Naive thymus-derived CD4-positive, alpha-beta T cell (primary cell): ENCODE data around the gene CHMP4B. TPM values are rescaled to one million over a fixed set of nuclear protein-coding genes. Genes with fewer than 3 reads are reported as not detected.

ENCODE experiments used
- ATAC-seq: fragments of 150-1000 bp; cut with Tn5 transposase; 2 replicates; pipeline ENCODE4 v1.10.0; 2021; ENCODE audit warnings: mild to moderate bottlenecking, moderate library complexity
- CTCF ChIA-PET: fragments of 350-600 bp; sonication (Branson Sonifier 250); formaldehyde crosslinking; loops from one replicate; lab custom pipeline; 2021; ENCODE audit warnings: antibody characterized with exemption; lab: Charles Lee
- POLR2A ChIA-PET: fragments of 350-600 bp; sonication (Branson Sonifier 250); formaldehyde crosslinking; loops from one replicate; lab custom pipeline; 2021; ENCODE audit warnings: antibody characterized with exemption, inconsistent platforms; lab: Charles Lee
- DNase-seq, 9 donors: peaks; one replicate each; pipeline versions ENCODE4 v3.0.0 to v3.0.0-alpha.2; 2020 to 2022; ENCODE audit warnings: mixed read lengths in 1 of 9
- H3K27ac ChIP-seq: one replicate; pipeline ENCODE4 v1.7.0; 2013; ENCODE audit warnings: mild to moderate bottlenecking, low read depth, low read length, moderate library complexity
- H3K27me3 ChIP-seq, 2 donors: one replicate each; pipeline ENCODE4 v1.7.0; 2013; ENCODE audit warnings: low read length in 2 of 2, mild to moderate bottlenecking in 2 of 2, moderate library complexity in 2 of 2; ENCODE audit not compliant: control insufficient read depth in 2 of 2, insufficient read depth in 2 of 2
- H3K36me3 ChIP-seq, 3 experiments: 1 replicate in 2 of 3; 2 replicates in 1 of 3; pipeline ENCODE4 v1.7.0; 2013; ENCODE audit warnings: low read length in 3 of 3, mild to moderate bottlenecking in 3 of 3, moderate library complexity in 1 of 3; ENCODE audit not compliant: insufficient read depth in 3 of 3, control insufficient read depth in 2 of 3
- H3K4me1 ChIP-seq, 2 donors: one replicate each; pipeline ENCODE4 v1.7.0; 2013; ENCODE audit warnings: low read length in 2 of 2, mild to moderate bottlenecking in 2 of 2, moderate library complexity in 1 of 2; ENCODE audit not compliant: control insufficient read depth in 2 of 2, insufficient read depth in 2 of 2
- H3K4me3 ChIP-seq: 2 replicates; pipeline ENCODE4 v1.7.0; 2013; ENCODE audit warnings: mild to moderate bottlenecking, low read length
- H3K9me3 ChIP-seq, 3 experiments: 1 replicate in 2 of 3; 2 replicates in 1 of 3; pipeline ENCODE4 v1.7.0; 2013; ENCODE audit warnings: low read length in 3 of 3; ENCODE audit not compliant: control insufficient read depth in 2 of 3
- H3K27ac Mint-ChIP-seq, 9 donors: one replicate each; pipeline ENCODE4 v1.8.0; 2020 to 2022; ENCODE audit warnings: mixed read lengths in 9 of 9, mild to moderate bottlenecking in 8 of 9, moderate library complexity in 5 of 9, inconsistent platforms in 2 of 9
- H3K27me3 Mint-ChIP-seq, 5 donors: one replicate each; pipeline ENCODE4 v1.8.0; 2021 to 2022; ENCODE audit warnings: mixed read lengths in 5 of 5, mild to moderate bottlenecking in 1 of 5
- H3K36me3 Mint-ChIP-seq, 5 donors: one replicate each; pipeline ENCODE4 v1.8.0; 2020 to 2022; ENCODE audit warnings: mixed read lengths in 5 of 5, mild to moderate bottlenecking in 3 of 5, inconsistent platforms in 1 of 5
- H3K4me1 Mint-ChIP-seq, 7 donors: one replicate each; pipeline ENCODE4 v1.8.0; 2020 to 2022; ENCODE audit warnings: mixed read lengths in 7 of 7, mild to moderate bottlenecking in 3 of 7, inconsistent platforms in 1 of 7
- H3K4me3 Mint-ChIP-seq, 10 donors: one replicate each; pipeline ENCODE4 v1.8.0; 2020 to 2022; ENCODE audit warnings: mild to moderate bottlenecking in 10 of 10, mixed read lengths in 10 of 10, moderate library complexity in 6 of 10, inconsistent platforms in 2 of 10
- H3K9me3 Mint-ChIP-seq, 11 donors: one replicate each; pipeline ENCODE4 v1.8.0; 2020 to 2022; ENCODE audit warnings: mixed read lengths in 11 of 11, mild to moderate bottlenecking in 4 of 11, inconsistent platforms in 1 of 11, moderate library complexity in 1 of 11
- intact Hi-C, 2 donors: fragments of 100-400 bp; cut with micrococcal nuclease; formaldehyde crosslinking; loops; one replicate each; pipeline ENCODE4 v1.15.1; 2023
- polyA plus RNA-seq, 2 donors: library from polyadenylated mRNA; unstranded; fragments of 300-500 nt; fragmentation: Illumina TruSeq; gene quantifications; one replicate each; pipeline ENCODE4 v1.2.3, GENCODE V29; 2021
- total RNA-seq, 6 experiments: library from RNA in 5 of 6; stranded (reverse) in 5 of 6; gene quantifications; 1 replicate in 5 of 6; 2 replicates in 1 of 6; pipeline ENCODE4 v1.2.3 and lab custom pipeline; 2021 to 2026

Gene CHMP4B
- total and polyA plus RNA-seq, 7 experiments from 2014 or later, result 4.9 to 80.8 (median 54.1) TPM

- Histone ChIP-seq H3K9me3 (no peaks in the 10 kb centered on the region), H3K27ac (no peak overlapping the region), H3K4me3 (no peak overlapping the region), H3K27me3 (no peaks in the 10 kb centered on the region), H3K4me1 (no peaks in the 10 kb centered on the region), H3K36me3 (peaks cover 0 to 6% (median 0%) of the 10 kb centered on the region in 3 experiments)
- CTCF ChIA-PET, result no interaction called here
- H3K27me3 Mint-ChIP-seq, result no peaks in the 10 kb centered on the region
- no peak overlapping the region for H3K4me3 Mint-ChIP-seq
- ATAC-seq (no peak), DNase-seq (no peak)
- POLR2A ChIA-PET, result no interaction called here
- intact Hi-C loops, result no loop called here
- peaks cover 0 to 17% (median 7%) of the 10 kb centered on the region in 7 donors for H3K4me1 Mint-ChIP-seq
- peak overlapping the region in 1 of 9 donors; percentile 42 for H3K27ac Mint-ChIP-seq
- peaks cover 4 to 19% (median 17%) of the 10 kb centered on the region in 5 donors for H3K36me3 Mint-ChIP-seq
- H3K9me3 Mint-ChIP-seq, result peaks cover 0 to 2% (median 0%) of the 10 kb centered on the region in 11 donors
Observed at GRCh38 chr20:33781133-33781532, 30.0 kb upstream of the CHMP4B start.

- intact Hi-C loops, result no loop called here
- no peak overlapping the region for H3K4me3 Mint-ChIP-seq
- Histone ChIP-seq H3K36me3 (peaks cover 0 to 6% (median 0%) of the 10 kb centered on the region in 3 experiments), H3K4me1 (peaks cover 0 to under 1% of the 10 kb centered on the region in 2 donors), H3K4me3 (no peak overlapping the region), H3K27me3 (no peaks in the 10 kb centered on the region), H3K27ac (no peak overlapping the region), H3K9me3 (no peaks in the 10 kb centered on the region)
- H3K9me3 Mint-ChIP-seq, result peaks cover 0 to 2% (median 0%) of the 10 kb centered on the region in 11 donors
- CTCF ChIA-PET, result no interaction called here
- H3K27me3 Mint-ChIP-seq, result no peaks in the 10 kb centered on the region
- no peak for DNase-seq
- ATAC-seq, result no peak
- POLR2A ChIA-PET, result no interaction called here
- no peak overlapping the region for H3K27ac Mint-ChIP-seq
- H3K4me1 Mint-ChIP-seq, result peaks cover under 1 to 21% (median 7%) of the 10 kb centered on the region in 7 donors
- H3K36me3 Mint-ChIP-seq, result peaks cover 4 to 19% (median 17%) of the 10 kb centered on the region in 5 donors
Observed at GRCh38 chr20:33781945-33782344, 29.2 kb upstream of the CHMP4B start.

GRCh38 chr20:33783256-33783655 lies 27.9 kb upstream of the CHMP4B start:
- POLR2A ChIA-PET, result no interaction called here
- ATAC-seq (no peak), DNase-seq (no peak)
- CTCF ChIA-PET, result no interaction called here
- H3K4me1 Mint-ChIP-seq, result peaks cover 5 to 31% (median 12%) of the 10 kb centered on the region in 7 donors
- Histone ChIP-seq H3K4me1 (peaks cover 0 to 11% of the 10 kb centered on the region in 2 donors), H3K4me3 (no peak overlapping the region), H3K27ac (no peak overlapping the region), H3K36me3 (peaks cover 0 to 6% (median 0%) of the 10 kb centered on the region in 3 experiments), H3K27me3 (no peaks in the 10 kb centered on the region), H3K9me3 (no peaks in the 10 kb centered on the region)
- no peaks in the 10 kb centered on the region for H3K27me3 Mint-ChIP-seq
- no peak overlapping the region for H3K4me3 Mint-ChIP-seq
- intact Hi-C loops, result no loop called here
- H3K9me3 Mint-ChIP-seq, result peaks cover 0 to 2% (median 0%) of the 10 kb centered on the region in 11 donors
- no peak overlapping the region for H3K27ac Mint-ChIP-seq
- H3K36me3 Mint-ChIP-seq, result peaks cover 4 to 22% (median 16%) of the 10 kb centered on the region in 5 donors

- CTCF ChIA-PET, result no interaction called here
- intact Hi-C loops, result no loop called here
- Histone ChIP-seq H3K4me1 (peaks cover 0 to 11% of the 10 kb centered on the region in 2 donors), H3K9me3 (no peaks in the 10 kb centered on the region), H3K4me3 (no peak overlapping the region), H3K36me3 (peaks cover 0 to 6% (median 0%) of the 10 kb centered on the region in 3 experiments), H3K27ac (no peak overlapping the region), H3K27me3 (no peaks in the 10 kb centered on the region)
- H3K36me3 Mint-ChIP-seq, result peaks cover 4 to 28% (median 13%) of the 10 kb centered on the region in 5 donors
- H3K9me3 Mint-ChIP-seq, result peaks cover 0 to 3% (median 0%) of the 10 kb centered on the region in 11 donors
- no peak overlapping the region for H3K27ac Mint-ChIP-seq
- H3K27me3 Mint-ChIP-seq, result no peaks in the 10 kb centered on the region
- no peak for ATAC-seq
- DNase-seq, result no peak
- H3K4me3 Mint-ChIP-seq, result no peak overlapping the region
- H3K4me1 Mint-ChIP-seq, result peaks cover 3 to 29% (median 8%) of the 10 kb centered on the region in 7 donors
- POLR2A ChIA-PET, result no interaction called here
Observed at GRCh38 chr20:33783818-33784217, 27.3 kb upstream of the CHMP4B start.

- Histone ChIP-seq H3K36me3 (peaks cover 0 to 6% (median 0%) of the 10 kb centered on the region in 3 experiments), H3K27me3 (no peaks in the 10 kb centered on the region), H3K4me1 (peaks cover 0 to 11% of the 10 kb centered on the region in 2 donors), H3K27ac (no peak overlapping the region), H3K4me3 (no peak overlapping the region), H3K9me3 (no peaks in the 10 kb centered on the region)
- intact Hi-C loops, result no loop called here
- peaks cover 0 to 3% (median 0%) of the 10 kb centered on the region in 11 donors for H3K9me3 Mint-ChIP-seq
- ChIA-PET CTCF (no interaction called here), POLR2A (no interaction called here)
- H3K27me3 Mint-ChIP-seq, result no peaks in the 10 kb centered on the region
- no peak overlapping the region for H3K4me3 Mint-ChIP-seq
- peaks cover 0 to 25% (median 5%) of the 10 kb centered on the region in 7 donors for H3K4me1 Mint-ChIP-seq
- ATAC-seq, result no peak
- peaks cover 4 to 29% (median 11%) of the 10 kb centered on the region in 5 donors for H3K36me3 Mint-ChIP-seq
- no peak for DNase-seq
- no peak overlapping the region for H3K27ac Mint-ChIP-seq
Observed at GRCh38 chr20:33784225-33784624, 26.9 kb upstream of the CHMP4B start.

GRCh38 chr20:33785503-33785902 lies 25.6 kb upstream of the CHMP4B start:
- Histone ChIP-seq H3K4me3 (no peak overlapping the region), H3K4me1 (peaks cover 0 to 11% of the 10 kb centered on the region in 2 donors), H3K27me3 (no peaks in the 10 kb centered on the region), H3K9me3 (no peaks in the 10 kb centered on the region), H3K27ac (no peak overlapping the region), H3K36me3 (peaks cover 0 to 7% (median 0%) of the 10 kb centered on the region in 3 experiments)
- ChIA-PET CTCF (no interaction called here), POLR2A (no interaction called here)
- H3K36me3 Mint-ChIP-seq, result peaks cover 4 to 26% (median 7%) of the 10 kb centered on the region in 5 donors
- H3K4me3 Mint-ChIP-seq, result no peak overlapping the region
- no peak overlapping the region for H3K27ac Mint-ChIP-seq
- H3K9me3 Mint-ChIP-seq, result peaks cover 0 to 1% (median 0%) of the 10 kb centered on the region in 11 donors
- H3K27me3 Mint-ChIP-seq, result no peaks in the 10 kb centered on the region
- no peak for ATAC-seq
- intact Hi-C loops, result no loop called here
- H3K4me1 Mint-ChIP-seq, result peaks cover 0 to 18% (median 5%) of the 10 kb centered on the region in 7 donors
- no peak for DNase-seq
